HG03108 (cell line): ENCODE results near the gene NFASC.

ENCODE experiments used
- ATAC-seq: cut with Tn5 transposase; IDR thresholded peaks from one replicate; pipeline ENCODE4 v1.9.1; 2021; ENCODE audit warnings: moderate library complexity; ENCODE audit not compliant: unreplicated experiment

NFASC gene

GRCh38 chr1:204958317-204959307 is 88.0 kb downstream of the NFASC start:
- no peak for ATAC-seq

- no peak for ATAC-seq
Observed at GRCh38 chr1:204959374-204959773, 88.7 kb downstream of the NFASC start.

GRCh38 chr1:204959836-204960235 is 89.2 kb downstream of the NFASC start:
- no peak for ATAC-seq

DNA sequence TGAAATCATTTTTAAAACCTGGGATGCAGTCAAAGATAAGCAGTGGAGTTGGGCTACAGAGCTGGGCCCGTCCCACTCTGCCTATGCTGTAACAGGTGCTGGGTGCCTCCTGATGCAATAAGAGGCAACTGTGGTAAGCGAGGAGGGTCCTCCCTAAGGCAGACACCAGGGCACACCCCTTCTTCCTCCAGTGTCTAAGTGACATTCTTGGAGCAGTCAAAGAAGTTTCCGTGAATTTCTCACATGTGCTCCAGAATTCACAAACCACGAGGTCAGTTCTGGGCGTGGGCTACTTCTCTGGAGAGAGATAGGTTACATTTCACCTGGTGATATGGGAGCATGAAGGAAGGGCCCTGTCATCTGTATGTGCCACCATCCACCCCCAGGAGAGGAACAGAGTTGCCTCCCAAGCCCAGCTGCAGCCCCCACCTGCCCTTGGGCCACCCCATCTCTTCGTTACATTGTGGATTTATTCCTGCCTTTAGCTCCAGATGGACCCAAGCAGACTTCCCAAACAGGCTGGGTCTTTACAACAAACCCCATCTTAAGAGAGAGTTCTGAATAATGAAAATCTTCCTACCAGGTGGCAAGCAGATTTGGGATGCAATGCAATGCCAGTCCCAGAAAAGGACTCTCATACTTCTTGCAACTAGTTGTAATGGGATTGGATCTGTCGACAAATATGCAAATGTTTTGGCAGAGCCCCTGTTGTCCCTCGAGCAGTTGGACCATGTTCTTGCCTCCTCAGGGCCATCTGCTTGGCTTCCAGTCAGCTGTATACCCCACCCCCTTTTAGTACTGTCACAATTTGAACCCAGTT is 89.9 kb downstream of the NFASC start:
- ATAC-seq: no peak

DNA sequence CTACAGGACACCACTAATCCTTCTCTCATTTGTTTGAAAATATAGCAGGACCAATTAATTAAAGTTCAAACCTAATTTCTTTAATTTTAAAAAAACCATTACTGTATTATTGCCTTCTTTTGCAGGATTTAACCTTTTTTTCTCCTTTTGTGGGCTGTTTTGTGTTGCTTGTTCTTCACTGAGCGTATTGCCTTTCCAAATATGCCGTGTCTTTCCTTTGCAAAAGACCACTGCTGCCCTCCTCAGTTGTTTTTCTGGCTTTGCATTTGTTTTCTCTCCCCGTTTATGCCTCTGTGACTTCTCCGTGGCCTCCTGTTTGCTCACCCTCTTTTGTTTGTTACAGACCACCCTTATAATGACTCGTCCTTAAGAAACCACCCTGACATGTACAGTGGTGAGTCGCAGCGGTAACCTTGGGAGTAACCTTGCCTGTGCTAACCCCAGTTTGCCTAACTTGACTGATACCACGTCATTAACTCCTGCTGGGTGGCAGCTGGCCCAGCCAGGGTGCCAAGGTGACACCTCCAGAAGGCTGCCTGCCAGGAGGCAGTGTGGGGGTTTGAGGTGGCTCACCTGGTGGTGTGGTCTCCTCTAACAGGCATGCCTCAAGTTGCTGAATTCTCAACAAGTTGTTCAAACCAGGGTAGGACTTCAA is 91.2 kb downstream of the NFASC start:
- ATAC-seq: no peak

GRCh38 chr1:204962742-204963632 is 92.3 kb downstream of the NFASC start:
- ATAC-seq: no peak

DNA sequence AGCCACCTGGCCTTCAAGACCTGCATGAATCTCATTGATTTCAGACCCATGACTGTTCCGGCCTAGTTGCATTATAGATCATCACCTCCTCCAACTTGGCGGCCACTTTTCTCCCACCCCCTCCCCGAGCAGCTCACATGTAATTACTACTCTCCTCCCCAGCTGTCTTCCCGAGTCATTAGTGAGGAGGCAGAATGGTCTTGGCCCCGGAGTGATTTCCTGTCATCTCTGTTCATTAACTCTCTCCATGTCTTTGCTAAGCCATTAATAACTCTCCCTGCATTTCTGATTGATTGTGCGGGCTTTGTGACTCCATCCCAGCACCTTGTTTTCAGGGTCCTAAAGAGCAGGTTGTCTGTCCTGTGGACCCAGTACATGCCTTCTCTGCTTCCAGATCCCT is 96.8 kb downstream of the NFASC start:
- ATAC-seq: no peak

GRCh38 chr1:204968135-204968534 is 97.5 kb downstream of the NFASC start:
- no peak for ATAC-seq

GRCh38 chr1:204968951-204969350 is 98.3 kb downstream of the NFASC start:
- no peak for ATAC-seq

DNA sequence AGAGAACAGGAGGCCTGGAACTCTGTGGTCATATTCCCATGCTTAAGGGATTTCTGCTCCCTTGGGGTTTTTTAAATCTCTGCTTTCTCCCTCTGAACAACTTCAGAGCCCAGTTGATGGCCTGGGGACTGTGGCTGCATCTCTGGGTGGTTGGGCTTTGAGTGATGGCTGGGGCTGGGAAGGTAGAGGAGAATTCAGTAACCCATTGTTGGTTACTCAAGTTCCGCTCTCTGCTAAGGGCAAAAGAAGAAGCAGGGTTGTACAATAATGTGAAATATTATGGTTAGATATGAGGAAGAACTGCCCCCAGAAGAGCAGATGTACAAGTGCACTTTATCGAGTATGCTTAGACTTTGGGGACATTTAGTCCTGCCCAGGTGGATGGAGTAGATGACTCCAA is 100.3 kb downstream of the NFASC start:
- no peak for ATAC-seq

DNA sequence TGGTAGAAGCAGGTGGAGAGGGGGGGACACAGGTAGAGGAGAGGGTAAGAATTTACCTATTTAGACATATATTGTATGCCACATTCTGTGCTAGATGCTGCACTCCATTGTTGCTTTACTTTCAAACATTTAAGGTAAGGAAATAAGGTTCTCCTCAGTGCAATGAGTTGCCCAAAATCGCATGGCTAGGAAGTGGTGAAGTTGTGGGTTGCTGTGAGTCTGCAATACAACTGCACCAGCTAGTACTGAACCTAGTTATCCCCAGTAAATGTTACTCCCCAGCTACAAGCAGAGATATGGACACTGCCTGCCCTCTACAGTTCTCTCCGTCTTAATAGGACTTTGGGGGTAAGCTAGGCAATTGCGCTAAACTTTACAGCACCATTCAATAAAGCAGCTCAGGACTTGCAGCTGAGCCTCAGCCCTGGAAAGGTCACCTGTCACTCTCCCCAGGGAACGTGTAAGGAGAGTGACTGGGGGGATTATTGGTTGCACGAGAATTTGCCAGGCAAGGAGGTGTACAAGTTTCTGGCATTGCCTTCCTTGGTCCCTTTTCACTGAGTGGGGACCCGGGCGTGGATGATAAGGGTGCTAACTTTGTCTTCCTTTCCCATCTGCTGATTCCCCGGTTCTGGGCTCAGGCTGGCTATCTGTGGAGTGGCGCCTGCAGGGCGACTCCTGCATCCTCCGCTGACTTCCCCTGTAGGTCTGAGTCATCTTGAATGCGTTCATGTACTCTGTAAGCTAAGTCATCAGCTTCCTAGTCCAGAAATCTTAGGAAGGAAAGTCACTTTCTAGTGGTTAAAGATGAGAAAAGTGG is 101.1 kb downstream of the NFASC start:
- ATAC-seq: no peak

- no peak for ATAC-seq
Observed at GRCh38 chr1:204972426-204972825, 101.8 kb downstream of the NFASC start.

DNA sequence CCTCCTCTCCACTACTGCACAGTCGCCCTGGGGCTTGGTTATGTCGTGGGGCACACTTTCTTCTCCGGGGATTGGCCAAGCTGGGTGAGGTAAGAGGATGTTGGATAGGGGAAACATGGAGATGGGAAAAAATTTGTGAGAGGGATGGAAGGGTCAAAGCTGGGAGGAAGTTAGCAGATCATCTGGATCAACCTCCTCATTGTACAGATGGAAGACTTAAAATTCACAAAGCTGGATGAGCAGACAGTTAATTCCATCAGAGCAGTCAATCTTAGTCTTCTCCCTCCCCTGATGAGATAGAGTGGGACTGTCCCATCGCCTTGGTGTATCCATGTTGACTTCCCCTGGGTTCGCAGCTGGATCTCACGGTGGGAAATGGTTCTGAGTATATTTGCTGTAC is 102.8 kb downstream of the NFASC start:
- no peak for ATAC-seq

DNA sequence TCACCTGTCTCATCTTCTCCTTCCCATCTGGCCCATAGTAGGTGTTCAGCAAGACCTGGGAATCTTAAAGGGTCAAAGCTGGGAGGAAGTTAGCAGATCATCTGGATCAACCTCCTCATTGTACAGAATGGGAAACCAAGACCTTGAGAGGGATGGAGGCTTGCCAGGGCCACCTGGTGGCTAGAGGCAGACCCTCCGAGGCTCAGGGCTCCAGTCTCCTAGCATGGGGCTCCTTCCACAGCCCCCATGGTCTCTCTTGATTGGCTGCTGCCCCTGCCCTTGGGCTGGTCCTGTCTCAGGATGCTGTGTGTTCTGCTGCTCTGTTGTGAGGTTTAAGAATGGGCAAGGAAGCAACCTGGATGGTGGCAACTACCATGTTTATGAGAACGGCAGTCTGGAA is 103.7 kb downstream of the NFASC start:
- ATAC-seq: no peak

DNA sequence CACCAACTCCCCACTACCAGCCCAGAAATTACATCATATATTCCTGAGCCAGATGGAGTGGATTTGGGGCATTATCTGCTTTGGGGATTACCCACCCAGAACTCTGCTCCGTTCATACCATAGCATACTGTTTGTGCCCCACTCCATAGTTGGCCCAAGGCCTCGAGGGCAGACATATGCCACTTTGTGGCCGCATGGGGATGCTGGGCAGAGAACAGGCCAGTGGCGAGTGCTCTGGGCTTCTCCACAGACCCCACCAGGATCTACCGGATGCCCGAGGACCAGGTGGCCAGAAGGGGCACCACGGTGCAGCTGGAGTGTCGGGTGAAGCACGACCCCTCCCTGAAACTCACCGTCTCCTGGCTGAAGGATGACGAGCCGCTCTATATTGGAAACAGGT is 104.4 kb downstream of the NFASC start:
- ATAC-seq: no peak

GRCh38 chr1:204975568-204976235 is 105.0 kb downstream of the NFASC start:
- no peak for ATAC-seq

- ATAC-seq: no peak
Observed at GRCh38 chr1:204976646-204977045, 106.0 kb downstream of the NFASC start.

DNA sequence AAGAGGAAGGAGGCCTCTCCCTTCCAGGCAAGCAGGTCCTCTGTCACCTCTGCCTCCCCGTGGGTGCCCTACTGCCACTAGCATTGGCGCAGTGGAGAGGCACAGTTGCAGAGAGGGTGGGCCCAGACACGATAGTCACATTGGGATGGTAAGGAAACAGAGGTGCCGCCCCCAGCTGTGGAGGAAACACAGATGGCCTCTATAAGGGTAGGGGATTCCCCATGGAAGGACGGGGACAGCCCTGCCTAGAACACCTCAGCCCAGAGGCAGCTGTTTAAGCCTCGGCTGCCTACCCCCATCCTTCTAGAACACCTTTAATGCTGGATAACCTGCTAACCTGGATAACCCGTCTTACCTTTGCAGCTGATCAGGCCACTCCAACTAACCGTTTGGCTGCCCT is 106.7 kb downstream of the NFASC start:
- ATAC-seq: no peak

GRCh38 chr1:204978782-204979181 is 108.1 kb downstream of the NFASC start:
- ATAC-seq: no peak
